K562 (cell line): ENCODE measurements around the gene DLG4. TPM values are rescaled to one million over a fixed set of nuclear protein-coding genes. Genes with fewer than 3 reads are reported as not detected.

Source experiments
- ARHGAP35 ChIP-seq: fragments of 450-650 bp; IDR thresholded peaks from 2 replicates; pipeline ENCODE4 v1.6.1; 2018; ENCODE audit not compliant: partially characterized antibody
- ARNT ChIP-seq, 2 experiments: fragments of 450-650 bp; IDR thresholded peaks; 2 replicates each; pipeline ENCODE4 v1.6.1; 2016; ENCODE audit warnings: mild to moderate bottlenecking in 1 of 2
- CXXC5 ChIP-seq: fragments of 250-450 bp; sonication (Bioruptor Pico); IDR thresholded peaks from 2 replicates; pipeline ENCODE4 v1.8.0; 2022; ENCODE audit warnings: inconsistent platforms, mild to moderate bottlenecking, moderate library complexity
- EGR1 ChIP-seq: fragments of 450-650 bp; conservative IDR thresholded peaks from 2 replicates; pipeline ENCODE4 v1.6.1; 2017; ENCODE audit warnings: mild to moderate bottlenecking
- ELF2 ChIP-seq: fragments of 250-450 bp; sonication (Bioruptor Pico); IDR thresholded peaks from 2 replicates; pipeline ENCODE4 v1.5.0; 2021; ENCODE audit warnings: mild to moderate bottlenecking
- HNRNPH1 ChIP-seq: fragments of 200-400 bp; formaldehyde crosslinking; optimal IDR thresholded peaks from 2 replicates; pipeline ENCODE3; 2017; ENCODE audit warnings: low read depth, mild to moderate bottlenecking, low read length, moderate library complexity
- MXI1 ChIP-seq: IDR thresholded peaks from 2 replicates; pipeline ENCODE4 v1.6.1; 2011; ENCODE audit warnings: low read depth, mild to moderate bottlenecking, improper control_type of control experiment, low read length
- NR4A1 ChIP-seq, 2 experiments: fragments of 250-450 bp in 1 of 2; fragments of 450-650 bp in 1 of 2; sonication (Bioruptor Pico) in 1 of 2; IDR thresholded peaks; 2 replicates each; pipeline versions ENCODE4 v1.4.0 to v1.6.1; 2016 to 2020; ENCODE audit warnings: mild to moderate bottlenecking in 2 of 2, missing compliant biosample characterization in 1 of 2, missing genetic modification characterization in 1 of 2, moderate library complexity in 1 of 2
- POLR2AphosphoS5 ChIP-seq: IDR thresholded peaks from 2 replicates; pipeline ENCODE4 v1.6.1; 2011; ENCODE audit warnings: mild to moderate bottlenecking, low read depth, low read length, moderate library complexity; ENCODE audit not compliant: control insufficient read depth, insufficient read depth
- RBM15 ChIP-seq: fragments of 200-400 bp; formaldehyde crosslinking; IDR thresholded peaks from 2 replicates; pipeline ENCODE4 v1.6.1; 2018; ENCODE audit warnings: mild to moderate bottlenecking, low read length, moderate library complexity; ENCODE audit not compliant: insufficient read depth
- RCOR1 ChIP-seq, 2 experiments: IDR thresholded peaks; 2 replicates each; pipeline ENCODE4 v1.6.1; 2012; ENCODE audit warnings: low read depth in 2 of 2, low read length in 2 of 2, borderline replicate concordance in 1 of 2, improper control_type of control experiment in 1 of 2
- SRSF1 ChIP-seq: fragments of 200-400 bp; formaldehyde crosslinking; IDR thresholded peaks from 2 replicates; pipeline ENCODE4 v1.6.1; 2017; ENCODE audit warnings: mild to moderate bottlenecking, low read depth, low read length, moderate library complexity
- TCF7 ChIP-seq: sonication (generic); IDR thresholded peaks from 2 replicates; pipeline ENCODE4 v1.6.1; 2016; ENCODE audit warnings: antibody characterized with exemption, borderline replicate concordance
- XRCC5 ChIP-seq: fragments of 200-400 bp; formaldehyde crosslinking; IDR thresholded peaks from 2 replicates; pipeline ENCODE4 v1.6.1; 2017; ENCODE audit warnings: low read depth, mild to moderate bottlenecking, low read length
- ZFP36 ChIP-seq: fragments of 150-350 bp; IDR thresholded peaks from 2 replicates; pipeline ENCODE4 v1.6.1; 2018; ENCODE audit warnings: low read length, low read depth; ENCODE audit not compliant: partially characterized antibody
- ZNF121 ChIP-seq: sonication (generic); formaldehyde crosslinking; conservative IDR thresholded peaks from 2 replicates; pipeline ENCODE4 v1.8.0; 2022; ENCODE audit warnings: missing genetic modification reagents
- ZNF316 ChIP-seq: fragments of 450-650 bp; IDR thresholded peaks from 2 replicates; pipeline ENCODE4 v1.6.1; 2016
- ZNF445 ChIP-seq: fragments of 250-450 bp; sonication (Bioruptor Pico); IDR thresholded peaks from 2 replicates; pipeline ENCODE4 v1.4.0; 2020; ENCODE audit warnings: low read depth, mild to moderate bottlenecking, moderate library complexity
- ZNF780A ChIP-seq: fragments of 250-450 bp; sonication (Bioruptor Pico); IDR thresholded peaks from 2 replicates; pipeline ENCODE4 v1.5.0; 2021; ENCODE audit warnings: mild to moderate bottlenecking
- polyA plus RNA-seq, 8 experiments: library from polyadenylated mRNA; depleted of rRNA in 4 of 8; stranded (reverse) in 5 of 8; unstranded in 3 of 8; fragments of >200 nt; fragmentation: Nextera tagmentation in 2 of 8; fragmentation: Illumina TruSeq in 1 of 8; extraction: Ambion mirVana in 2 of 8; extraction: Trizol in 1 of 8; gene quantifications; 2 replicates each; pipeline versions ENCODE4 v1.2.1 to v1.2.3, GENCODE V29; 2011 to 2014; ENCODE audit warnings: inconsistent platforms in 1 of 8, missing spikeins in 1 of 8
- total RNA-seq, 7 experiments: library from RNA; depleted of rRNA in 6 of 7; stranded (reverse); fragments of >200 nt in 6 of 7; fragmentation: Illumina TruSeq in 2 of 7; extraction: Trizol in 2 of 7; gene quantifications; 2 replicates each; pipeline versions ENCODE4 v1.2.1 to v1.2.3, GENCODE V29; 2011 to 2021; ENCODE audit warnings: low replicate concordance in 1 of 7
- TF ChIP-seq, protein P1 (sequence below): IDR thresholded peaks from 3 replicates; pipeline ENCODE4 v1.6.1; 2011; ENCODE audit warnings: borderline replicate concordance, mild to moderate bottlenecking, moderate library complexity; ENCODE audit not compliant: insufficient read length; ENCODE audit errors: extremely low read depth
- TF ChIP-seq, protein P2 (sequence below): sonication (generic); formaldehyde crosslinking; IDR thresholded peaks from 2 replicates; pipeline ENCODE4 v1.8.1; 2023; ENCODE audit warnings: mild to moderate bottlenecking, missing genetic modification reagents

Gene DLG4
- total and polyA plus RNA-seq, 9 of the 15 experiments (the other 6 are each of a cell fraction or from before 2014, with no cell fraction given) = 0.03 to 12.0 (median 4.1) TPM

GRCh38 chr17:7219812-7220592 is at the start of gene DLG4, which contains the start of gene ACADVL (continued):
- TF ChIP-seq ZNF121 (no peak), RCOR1 (IDR thresholded peaks at IDR 0.05; ENCODE audit: borderline replicate concordance in 1 of 2, low read depth in 2 of 2, low read length in 2 of 2) (no peak), ARHGAP35 (no peak), POLR2AphosphoS5 (peak; percentile 58; the same call in 1 of the 2 replicates), TCF7 (no peak), ARNT (IDR thresholded peaks at IDR 0.05) (no peak), HNRNPH1 (no peak), ZNF780A (CRISPR knock-in tag) (no peak), ELF2 (peak; percentile 47; the same call in 1 of the 2 replicates), MXI1 (0 out of 2 replicates have a peak, but pooled peaks have one; percentile 18), ZNF316 (peak; percentile 36; the same call in 1 of the 2 replicates), ZFP36 (no peak), XRCC5 (no peak; the same call in 1 of the 2 replicates), EGR1 (peak; percentile 92), SRSF1 (no peak), CXXC5 (CRISPR knock-in tag) (0 out of 2 replicates have a peak, but pooled peaks have one; percentile 30), NR4A1 (CRISPR knock-in tag; IDR thresholded peaks at IDR 0.05) (0 out of 2 replicates have a peak, but pooled peaks have one; percentile 5), NR4A1 (tag; IDR thresholded peaks at IDR 0.05) (no peak), RBM15 (no peak), ZNF445 (CRISPR knock-in tag) (no peak)
- TF ChIP-seq, protein P1, sequence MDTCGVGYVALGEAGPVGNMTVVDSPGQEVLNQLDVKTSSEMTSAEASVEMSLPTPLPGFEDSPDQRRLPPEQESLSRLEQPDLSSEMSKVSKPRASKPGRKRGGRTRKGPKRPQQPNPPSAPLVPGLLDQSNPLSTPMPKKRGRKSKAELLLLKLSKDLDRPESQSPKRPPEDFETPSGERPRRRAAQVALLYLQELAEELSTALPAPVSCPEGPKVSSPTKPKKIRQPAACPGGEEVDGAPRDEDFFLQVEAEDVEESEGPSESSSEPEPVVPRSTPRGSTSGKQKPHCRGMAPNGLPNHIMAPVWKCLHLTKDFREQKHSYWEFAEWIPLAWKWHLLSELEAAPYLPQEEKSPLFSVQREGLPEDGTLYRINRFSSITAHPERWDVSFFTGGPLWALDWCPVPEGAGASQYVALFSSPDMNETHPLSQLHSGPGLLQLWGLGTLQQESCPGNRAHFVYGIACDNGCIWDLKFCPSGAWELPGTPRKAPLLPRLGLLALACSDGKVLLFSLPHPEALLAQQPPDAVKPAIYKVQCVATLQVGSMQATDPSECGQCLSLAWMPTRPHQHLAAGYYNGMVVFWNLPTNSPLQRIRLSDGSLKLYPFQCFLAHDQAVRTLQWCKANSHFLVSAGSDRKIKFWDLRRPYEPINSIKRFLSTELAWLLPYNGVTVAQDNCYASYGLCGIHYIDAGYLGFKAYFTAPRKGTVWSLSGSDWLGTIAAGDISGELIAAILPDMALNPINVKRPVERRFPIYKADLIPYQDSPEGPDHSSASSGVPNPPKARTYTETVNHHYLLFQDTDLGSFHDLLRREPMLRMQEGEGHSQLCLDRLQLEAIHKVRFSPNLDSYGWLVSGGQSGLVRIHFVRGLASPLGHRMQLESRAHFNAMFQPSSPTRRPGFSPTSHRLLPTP = no peak
- TF ChIP-seq, protein P2, sequence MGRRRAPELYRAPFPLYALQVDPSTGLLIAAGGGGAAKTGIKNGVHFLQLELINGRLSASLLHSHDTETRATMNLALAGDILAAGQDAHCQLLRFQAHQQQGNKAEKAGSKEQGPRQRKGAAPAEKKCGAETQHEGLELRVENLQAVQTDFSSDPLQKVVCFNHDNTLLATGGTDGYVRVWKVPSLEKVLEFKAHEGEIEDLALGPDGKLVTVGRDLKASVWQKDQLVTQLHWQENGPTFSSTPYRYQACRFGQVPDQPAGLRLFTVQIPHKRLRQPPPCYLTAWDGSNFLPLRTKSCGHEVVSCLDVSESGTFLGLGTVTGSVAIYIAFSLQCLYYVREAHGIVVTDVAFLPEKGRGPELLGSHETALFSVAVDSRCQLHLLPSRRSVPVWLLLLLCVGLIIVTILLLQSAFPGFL (CRISPR knock-in tag) = no peak
